SK-N-SH (cell line): ENCODE results near the gene C1QTNF2.

Source experiments
- ELF1 ChIP-seq: IDR thresholded peaks from 2 replicates; pipeline ENCODE4 v1.4.0; 2012
- SMC3 ChIP-seq: IDR thresholded peaks from 2 replicates; pipeline ENCODE4 v1.6.1; 2012; ENCODE audit warnings: low read depth, low read length, improper control_type of control experiment
- TF ChIP-seq, protein P1 (sequence below): IDR thresholded peaks from 2 replicates; pipeline ENCODE4 v1.4.0; 2012; ENCODE audit warnings: low read depth
- TF ChIP-seq, protein P2 (sequence below): fragments of 200-600 bp; sonication (generic); IDR thresholded peaks from 2 replicates; pipeline ENCODE4 v1.6.1; 2017; ENCODE audit warnings: antibody characterized with exemption, mild to moderate bottlenecking, moderate library complexity

DNA sequence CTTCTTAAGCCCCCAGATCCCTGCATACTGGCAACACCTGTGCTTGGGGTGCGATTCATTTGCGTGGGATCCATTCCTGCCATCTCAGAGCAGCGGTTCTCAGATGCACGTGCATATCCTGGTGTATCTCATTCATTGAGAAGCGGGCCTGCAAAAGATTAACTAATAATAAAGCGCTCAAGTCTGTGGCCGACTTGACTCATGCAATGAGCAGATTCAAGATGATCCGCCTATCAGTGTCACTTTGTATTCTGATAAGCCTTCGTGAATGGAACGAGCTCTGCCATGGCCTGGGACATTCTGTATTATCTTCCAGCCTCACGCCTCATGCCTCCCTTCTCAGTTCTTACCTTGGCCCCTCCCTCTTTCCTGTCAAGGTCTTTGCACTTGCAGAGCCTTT lies 22.3 kb downstream of the C1QTNF2 start:
- TF ChIP-seq, protein P1, sequence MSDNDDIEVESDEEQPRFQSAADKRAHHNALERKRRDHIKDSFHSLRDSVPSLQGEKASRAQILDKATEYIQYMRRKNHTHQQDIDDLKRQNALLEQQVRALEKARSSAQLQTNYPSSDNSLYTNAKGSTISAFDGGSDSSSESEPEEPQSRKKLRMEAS: no peak
- TF ChIP-seq ELF1 (no peak), SMC3 (no peak)
- TF ChIP-seq, protein P2, sequence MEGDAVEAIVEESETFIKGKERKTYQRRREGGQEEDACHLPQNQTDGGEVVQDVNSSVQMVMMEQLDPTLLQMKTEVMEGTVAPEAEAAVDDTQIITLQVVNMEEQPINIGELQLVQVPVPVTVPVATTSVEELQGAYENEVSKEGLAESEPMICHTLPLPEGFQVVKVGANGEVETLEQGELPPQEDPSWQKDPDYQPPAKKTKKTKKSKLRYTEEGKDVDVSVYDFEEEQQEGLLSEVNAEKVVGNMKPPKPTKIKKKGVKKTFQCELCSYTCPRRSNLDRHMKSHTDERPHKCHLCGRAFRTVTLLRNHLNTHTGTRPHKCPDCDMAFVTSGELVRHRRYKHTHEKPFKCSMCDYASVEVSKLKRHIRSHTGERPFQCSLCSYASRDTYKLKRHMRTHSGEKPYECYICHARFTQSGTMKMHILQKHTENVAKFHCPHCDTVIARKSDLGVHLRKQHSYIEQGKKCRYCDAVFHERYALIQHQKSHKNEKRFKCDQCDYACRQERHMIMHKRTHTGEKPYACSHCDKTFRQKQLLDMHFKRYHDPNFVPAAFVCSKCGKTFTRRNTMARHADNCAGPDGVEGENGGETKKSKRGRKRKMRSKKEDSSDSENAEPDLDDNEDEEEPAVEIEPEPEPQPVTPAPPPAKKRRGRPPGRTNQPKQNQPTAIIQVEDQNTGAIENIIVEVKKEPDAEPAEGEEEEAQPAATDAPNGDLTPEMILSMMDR: no peak
